Right lobe of liver (tissue), 4 donors: ENCODE results near the gene PLEKHB2.

ENCODE experiments used
- CTCF ChIP-seq, 4 donors: fragments of 200-600 bp in 3 of 4; fragments of 450-650 bp in 1 of 4; IDR thresholded peaks; one replicate each; pipeline versions ENCODE4 v1.5.1 to v1.8.0; 2016 to 2022; ENCODE audit warnings: antibody characterized with exemption in 4 of 4, mild to moderate bottlenecking in 2 of 4
- POLR2A ChIP-seq: fragments of 450-650 bp; IDR thresholded peaks from one replicate; pipeline ENCODE4 v1.6.1; 2017; ENCODE audit warnings: antibody characterized with exemption, mild to moderate bottlenecking
- donor health status: DM: no; HTN: no; CAD: no.
- donor health status: DM: no; HTN: no; CAD: no.
- donor health status: DM: no; HTN: yes; CAD: no.

GRCh38 chr2:131140581-131140980 lies 35.4 kb downstream of the PLEKHB2 start:
- TF ChIP-seq CTCF (IDR thresholded peaks at IDR 0.05) (no peak), POLR2A (no peak)
